HG03378 (cell line): ENCODE data around the gene LTC4S.

Source experiments
- ATAC-seq: cut with Tn5 transposase; IDR thresholded peaks from one replicate; pipeline ENCODE4 v1.9.1; 2021; ENCODE audit warnings: mild to moderate bottlenecking, moderate library complexity; ENCODE audit not compliant: unreplicated experiment

LTC4S gene

DNA sequence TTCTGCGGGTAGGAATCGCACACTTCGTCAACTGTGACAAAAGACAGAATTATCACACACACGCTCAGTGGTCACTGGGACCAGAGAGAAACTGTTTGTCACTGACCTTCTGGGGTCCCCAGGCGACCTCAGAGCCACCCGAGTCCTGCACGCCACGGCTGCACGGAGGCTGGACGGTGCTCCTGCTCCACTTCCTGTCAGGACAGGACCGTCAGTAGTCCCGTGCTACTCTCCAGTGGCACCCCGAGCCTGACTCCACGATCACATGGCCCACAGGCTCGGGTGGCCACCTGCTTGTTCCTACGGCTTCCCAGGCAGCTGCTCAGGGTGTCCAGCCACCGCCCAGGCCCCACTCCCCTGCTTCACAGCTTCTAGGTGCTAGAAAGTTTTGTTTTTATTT, 47.0 kb downstream of the LTC4S start:
- ATAC-seq, result no peak

DNA sequence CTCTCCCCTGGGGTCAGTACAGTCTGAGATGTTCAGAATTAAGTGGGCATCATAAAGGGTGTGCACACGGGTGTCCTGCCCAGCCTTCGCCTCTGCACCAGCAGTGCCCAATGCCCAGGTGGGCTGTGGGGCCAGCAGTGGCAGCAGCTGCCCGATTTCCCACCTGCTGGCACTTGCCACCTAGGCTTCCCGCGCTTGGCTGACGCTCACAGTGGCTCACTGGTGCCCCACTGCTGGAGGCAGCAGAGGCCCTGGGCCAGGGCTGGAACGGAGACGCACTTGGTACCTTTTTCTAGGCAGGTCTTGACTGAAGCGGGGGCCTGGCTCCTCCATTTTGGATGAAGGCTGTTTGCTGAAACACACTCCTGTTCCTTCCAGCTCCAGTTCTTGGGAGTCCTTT, 47.8 kb downstream of the LTC4S start:
- no peak for ATAC-seq
